HG02884 (cell line): Measurements from ENCODE around the gene BIN1.

Source experiments
- ATAC-seq: cut with Tn5 transposase; IDR thresholded peaks from one replicate; pipeline ENCODE4 v1.9.1; 2021; ENCODE audit warnings: mild to moderate bottlenecking, moderate library complexity; ENCODE audit not compliant: unreplicated experiment

BIN1 gene

GRCh38 chr2:127093648-127094210, 13.2 kb downstream of the BIN1 start:
- no peak for ATAC-seq

GRCh38 chr2:127092901-127093516, 13.9 kb downstream of the BIN1 start:
- no peak for ATAC-seq

DNA sequence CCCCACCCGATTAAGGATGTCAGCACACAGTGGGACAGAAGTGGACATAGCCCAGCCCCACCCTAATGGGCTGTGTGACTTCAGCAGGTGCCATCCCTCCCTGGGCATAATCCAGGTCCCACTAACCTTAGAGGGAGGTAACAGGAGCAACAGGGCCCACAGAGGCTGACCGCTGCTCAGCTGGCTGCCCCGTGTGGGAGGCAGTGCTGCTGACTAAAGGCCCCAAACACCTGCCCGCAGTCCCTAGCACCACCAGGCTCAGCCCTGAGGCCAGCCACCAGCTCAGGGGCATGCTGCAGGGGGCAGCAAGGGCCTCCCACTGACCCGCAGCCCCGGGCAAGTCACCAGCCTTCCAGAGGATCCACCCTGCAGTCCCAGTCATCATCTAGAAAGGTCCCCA, 14.6 kb downstream of the BIN1 start:
- no peak for ATAC-seq

GRCh38 chr2:127091886-127092285, 15.1 kb downstream of the BIN1 start:
- ATAC-seq: no peak

DNA sequence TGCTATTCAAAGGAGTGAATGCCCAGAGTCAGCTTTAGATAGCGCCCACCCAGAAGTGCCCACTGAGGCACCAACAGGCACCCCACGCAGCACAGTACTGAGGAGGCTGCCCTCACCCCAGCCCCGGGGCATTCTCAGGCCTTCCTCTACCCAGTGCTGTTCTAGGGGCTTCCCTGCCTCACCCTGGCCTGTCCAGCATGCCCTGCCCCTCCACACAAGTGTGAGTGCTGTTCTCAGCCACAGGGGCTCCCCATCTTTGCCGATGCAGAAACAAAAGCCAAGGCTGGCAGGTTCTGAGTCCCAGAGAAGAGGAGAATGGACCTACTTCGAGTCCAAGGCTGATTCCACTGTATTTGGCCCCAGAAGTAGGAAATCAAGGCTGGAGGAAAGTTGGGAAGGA, 15.8 kb downstream of the BIN1 start:
- no peak for ATAC-seq

DNA sequence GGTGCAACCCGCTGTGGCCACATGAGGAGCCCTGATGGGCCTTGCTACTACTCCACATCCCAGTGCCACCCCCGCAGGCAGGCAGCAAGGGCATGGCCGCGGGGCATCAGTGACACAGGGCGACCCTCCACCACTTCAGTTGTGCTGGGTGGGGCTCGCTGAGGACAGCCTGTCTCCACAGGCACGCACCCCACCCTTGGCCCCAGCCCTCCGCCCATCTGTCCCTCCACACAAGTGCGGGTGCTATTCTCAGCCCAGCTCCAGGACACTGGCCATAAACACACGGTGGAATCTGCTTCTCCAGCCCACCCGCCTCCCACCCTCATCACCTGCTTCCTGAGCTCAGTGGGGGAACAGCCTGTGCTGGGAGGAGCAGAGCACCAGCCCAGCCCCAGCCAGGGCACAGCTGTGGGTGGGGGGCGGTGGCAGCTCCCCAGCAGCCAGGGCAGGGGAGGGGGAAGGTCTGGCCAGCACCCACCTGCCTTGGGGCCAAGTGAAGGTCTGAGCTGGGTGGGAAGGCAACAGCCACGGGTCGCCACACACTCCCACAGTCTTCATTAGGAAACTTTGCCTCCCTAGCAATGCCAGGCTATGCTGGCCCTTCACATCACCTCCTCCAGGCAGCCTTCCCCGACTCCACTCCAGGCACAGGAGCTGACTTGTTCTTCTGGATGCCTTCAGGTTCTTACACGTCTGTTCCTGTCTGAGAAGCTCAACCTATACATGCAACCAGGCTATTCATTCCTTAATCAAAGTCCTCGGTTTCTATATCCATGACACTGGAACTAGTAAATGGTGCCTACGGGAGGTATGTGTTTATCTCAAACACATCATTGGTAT, 16.5 kb downstream of the BIN1 start:
- ATAC-seq: no peak

GRCh38 chr2:127089478-127090235, 17.3 kb downstream of the BIN1 start:
- no peak for ATAC-seq

- no peak for ATAC-seq
These were observed 18.2 kb downstream of the BIN1 start for GRCh38 chr2:127088706-127089105.

DNA sequence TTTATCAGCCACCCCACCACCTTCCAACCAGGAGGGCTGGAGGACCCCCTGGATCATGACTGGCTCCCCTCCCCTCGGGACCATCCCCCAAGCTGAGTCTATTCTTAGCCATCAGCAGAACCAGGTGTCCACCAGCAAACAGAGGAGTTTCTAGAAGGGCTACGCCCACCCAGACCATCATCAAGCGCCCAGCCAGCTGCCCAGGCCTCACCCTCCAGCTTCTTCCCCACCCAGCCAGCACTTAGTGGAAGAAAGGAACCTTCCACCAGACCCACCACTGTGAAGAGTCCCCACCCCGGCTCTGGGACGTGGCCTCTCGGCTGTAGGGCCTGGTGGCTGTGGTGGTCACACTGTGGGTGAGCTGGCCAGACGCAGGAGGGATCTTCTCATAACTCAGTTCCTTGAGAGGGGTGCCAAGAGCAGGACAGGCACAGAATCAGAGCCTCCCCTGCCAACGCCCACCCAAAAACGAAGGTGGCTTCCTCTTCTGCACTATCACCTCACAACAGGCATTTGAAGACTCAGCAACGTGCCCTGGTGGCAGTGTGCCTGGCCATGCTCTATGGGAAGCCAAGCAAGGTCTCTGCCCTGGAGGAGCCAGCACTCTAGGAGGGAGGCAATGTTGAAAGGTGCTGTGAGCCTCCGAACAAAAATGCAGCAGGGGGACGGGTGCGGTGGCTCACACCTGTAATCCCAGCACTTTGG, 19.0 kb downstream of the BIN1 start:
- no peak for ATAC-seq

GRCh38 chr2:127086990-127087790, 19.8 kb downstream of the BIN1 start:
- ATAC-seq: peak; percentile 58

- ATAC-seq: no peak
These were observed 21.7 kb downstream of the BIN1 start for GRCh38 chr2:127085317-127085681.

DNA sequence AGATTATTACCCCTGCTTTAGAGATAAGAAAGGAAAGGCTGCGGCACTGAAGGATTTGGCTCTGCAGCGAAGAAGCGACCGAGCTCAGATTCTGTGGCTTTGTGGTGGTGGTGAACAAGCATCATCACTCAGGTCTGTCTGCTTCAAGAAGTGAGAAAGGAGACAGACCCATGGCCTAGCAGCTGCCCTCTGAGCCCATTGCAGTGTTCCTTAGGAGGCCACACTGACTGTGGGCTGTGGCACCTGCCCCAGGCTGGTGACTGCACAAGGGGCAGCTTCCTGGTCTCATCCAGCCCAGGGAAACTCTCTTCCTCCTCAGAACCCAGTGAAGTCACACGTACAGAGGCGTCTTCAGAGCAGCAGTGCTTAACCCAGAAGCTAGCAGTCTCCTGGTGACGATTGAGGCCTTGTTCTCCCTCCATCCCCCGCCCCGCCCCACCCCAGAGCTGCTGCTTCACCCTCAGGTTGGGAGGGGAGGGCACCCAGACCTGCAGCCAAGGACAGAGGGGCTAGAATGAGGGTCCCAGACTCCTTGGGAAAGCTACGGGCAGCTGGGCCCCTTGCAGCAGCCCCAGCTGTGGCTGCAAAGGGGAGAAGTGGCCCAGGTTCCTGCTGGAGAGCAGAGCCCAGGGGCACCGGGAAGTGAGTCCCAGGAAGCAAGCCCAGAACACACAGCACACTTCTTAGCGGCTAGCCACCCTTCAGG, 22.2 kb downstream of the BIN1 start:
- ATAC-seq: no peak

GRCh38 chr2:127083819-127084503, 23.0 kb downstream of the BIN1 start:
- no peak for ATAC-seq

DNA sequence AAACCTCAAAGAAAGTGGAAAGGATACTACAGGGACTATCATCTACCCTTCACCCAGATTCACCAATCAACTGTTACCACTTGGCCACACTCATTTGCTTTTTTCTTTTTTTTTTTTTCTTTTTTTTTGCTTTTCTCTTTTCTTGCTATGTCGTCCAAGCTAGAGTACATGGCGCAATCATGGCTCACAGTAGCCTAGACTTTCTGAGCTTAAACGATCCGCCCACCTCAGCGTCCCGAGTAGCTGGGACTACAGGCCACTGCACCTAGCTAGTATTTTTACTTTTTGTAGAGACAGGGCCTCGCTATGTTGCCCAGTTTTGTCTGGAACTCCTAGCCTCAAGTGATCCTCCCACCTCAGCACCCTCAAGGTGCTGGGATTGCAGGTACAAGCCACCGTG, 24.0 kb downstream of the BIN1 start:
- no peak for ATAC-seq

DNA sequence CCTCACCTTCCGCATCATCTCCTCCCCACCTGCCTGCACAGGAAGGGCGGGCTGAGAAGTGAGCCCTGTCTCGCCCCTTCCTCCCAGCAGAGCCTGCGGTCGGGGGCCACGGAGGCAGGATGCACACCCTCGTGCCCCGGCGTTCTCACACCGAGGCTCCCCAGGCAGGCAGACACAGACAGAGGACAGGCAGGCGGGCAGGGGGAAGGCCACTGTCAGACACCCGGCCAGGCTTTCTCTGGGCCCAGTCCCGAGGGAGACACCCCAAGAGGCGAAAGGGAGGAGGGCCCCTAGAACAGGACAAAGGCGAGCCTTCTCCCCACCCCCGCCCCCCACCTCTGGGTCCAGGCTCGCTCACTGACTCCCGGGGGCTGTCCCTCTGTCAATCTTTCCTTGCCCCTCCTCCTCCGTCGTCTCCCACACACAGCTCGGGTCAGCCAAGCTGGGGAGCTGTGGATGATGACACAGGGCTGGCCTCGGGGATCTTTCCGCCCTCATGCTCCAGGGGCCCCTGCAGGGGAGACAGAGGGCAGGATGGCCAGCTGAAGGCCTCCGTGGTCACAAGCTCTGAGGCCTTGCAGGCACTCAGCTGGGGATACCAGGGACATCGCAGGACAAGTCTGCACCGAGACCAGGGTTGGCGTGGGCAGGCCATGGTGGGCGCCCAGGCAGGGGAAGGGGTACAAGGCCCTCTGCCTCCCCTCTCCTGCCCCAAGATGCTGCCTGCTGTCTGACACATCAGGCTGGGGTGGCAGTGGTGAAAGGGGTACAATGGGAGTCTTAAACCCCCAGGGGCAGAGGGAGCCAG, 24.9 kb downstream of the BIN1 start:
- peak; percentile 46 for ATAC-seq

DNA sequence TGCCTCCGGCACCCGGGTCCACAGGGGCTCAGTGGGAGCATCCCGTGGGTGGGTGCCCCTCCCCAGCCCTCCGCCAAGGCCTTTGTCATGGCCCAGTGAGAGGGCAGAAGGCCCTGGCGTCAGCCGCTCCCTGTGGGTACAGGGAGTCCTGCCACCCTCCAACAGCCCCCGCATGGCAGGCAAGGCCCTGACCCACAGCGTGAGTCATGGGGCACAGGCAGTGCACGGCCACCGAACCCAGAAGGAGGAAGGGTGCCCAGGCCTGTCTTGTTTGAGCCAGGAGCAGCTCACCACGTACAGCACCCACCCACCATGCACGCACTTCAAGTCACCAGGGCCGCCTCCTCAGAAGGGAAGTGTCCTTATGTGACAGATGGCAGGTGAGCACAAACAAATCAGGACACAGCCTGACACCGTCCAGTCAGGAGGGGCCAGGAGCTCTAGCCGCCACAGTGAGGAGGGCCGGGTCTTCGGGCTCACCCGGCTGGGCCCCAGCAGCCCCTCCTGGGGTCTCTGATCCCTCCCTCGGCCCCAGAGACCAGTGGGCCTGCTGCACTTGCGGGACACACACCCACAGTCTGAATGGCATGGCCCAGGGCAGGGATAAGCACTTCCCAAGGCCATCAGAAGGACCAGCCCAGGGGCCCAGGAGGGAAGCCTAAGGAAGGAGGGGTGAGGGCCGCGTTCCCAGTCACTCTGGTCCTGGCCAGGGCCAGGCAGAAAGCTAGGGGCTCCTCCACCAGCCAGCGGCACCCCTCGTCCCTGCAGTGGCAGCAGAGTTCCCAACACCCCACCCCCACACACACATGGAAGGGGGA, 25.8 kb downstream of the BIN1 start:
- ATAC-seq: peak; percentile 34

GRCh38 chr2:127080226-127080937, 26.6 kb downstream of the BIN1 start:
- ATAC-seq: no peak
